ENCODE measurements around the gene C20orf204. TPM values are rescaled to one million over a fixed set of nuclear protein-coding genes. Genes with fewer than 3 reads are reported as not detected.

Gene C20orf204
- total and polyA plus RNA-seq, 7 donors = 0.25 to 0.71 (median 0.52) TPM; not detected in 1

GRCh38 chr20:64025826-64026412 is 10.1 kb upstream of the C20orf204 start:
- Histone ChIP-seq H3K4me3 (no peak overlapping the region), H3K36me3 (ENCODE audit: insufficient read depth in 1 of 2, low read depth in 1 of 2) (peaks cover 0 to 95% of the 10 kb centered on the region in 2 donors), H3K27ac (no peak overlapping the region), H3K27me3 (ENCODE audit: insufficient read depth in 3 of 3, low read length in 2 of 3) (no peaks in the 10 kb centered on the region), H3K4me1 (no peaks in the 10 kb centered on the region), H3K9me3 (no peaks in the 10 kb centered on the region)
- ATAC-seq (no peak), DNase-seq (no peak)
- TF ChIP-seq, protein P1, sequence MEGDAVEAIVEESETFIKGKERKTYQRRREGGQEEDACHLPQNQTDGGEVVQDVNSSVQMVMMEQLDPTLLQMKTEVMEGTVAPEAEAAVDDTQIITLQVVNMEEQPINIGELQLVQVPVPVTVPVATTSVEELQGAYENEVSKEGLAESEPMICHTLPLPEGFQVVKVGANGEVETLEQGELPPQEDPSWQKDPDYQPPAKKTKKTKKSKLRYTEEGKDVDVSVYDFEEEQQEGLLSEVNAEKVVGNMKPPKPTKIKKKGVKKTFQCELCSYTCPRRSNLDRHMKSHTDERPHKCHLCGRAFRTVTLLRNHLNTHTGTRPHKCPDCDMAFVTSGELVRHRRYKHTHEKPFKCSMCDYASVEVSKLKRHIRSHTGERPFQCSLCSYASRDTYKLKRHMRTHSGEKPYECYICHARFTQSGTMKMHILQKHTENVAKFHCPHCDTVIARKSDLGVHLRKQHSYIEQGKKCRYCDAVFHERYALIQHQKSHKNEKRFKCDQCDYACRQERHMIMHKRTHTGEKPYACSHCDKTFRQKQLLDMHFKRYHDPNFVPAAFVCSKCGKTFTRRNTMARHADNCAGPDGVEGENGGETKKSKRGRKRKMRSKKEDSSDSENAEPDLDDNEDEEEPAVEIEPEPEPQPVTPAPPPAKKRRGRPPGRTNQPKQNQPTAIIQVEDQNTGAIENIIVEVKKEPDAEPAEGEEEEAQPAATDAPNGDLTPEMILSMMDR (IDR thresholded peaks at IDR 0.05) = no peak
- WGBS, 3 donors = 94 to 97% (median 95%) methylated on average over 23 to 29 of the region's 29 CpGs
- intact Hi-C loops (cut with DNase I) = no loop called here

- peaks cover 0 to 100% of the 10 kb centered on the region in 2 donors for H3K36me3 ChIP-seq (ENCODE audit: insufficient read depth in 1 of 2, low read depth in 1 of 2)
- no peaks in the 10 kb centered on the region for H3K4me1 ChIP-seq
- intact Hi-C loops (cut with DNase I) = no loop called here
- no peak overlapping the region for H3K4me3 ChIP-seq
- WGBS, 3 donors = 91 to 92% (median 91%) methylated on average over 24 of the region's 24 CpGs
- TF ChIP-seq, protein P1 (IDR thresholded peaks at IDR 0.05) = no peak
- H3K27me3 ChIP-seq (ENCODE audit: insufficient read depth in 3 of 3, low read length in 2 of 3) = no peaks in the 10 kb centered on the region
- H3K27ac ChIP-seq = no peak overlapping the region
- DNase-seq = no peak
- no peak for ATAC-seq
- H3K9me3 ChIP-seq = no peaks in the 10 kb centered on the region
Measured at GRCh38 chr20:64027981-64028685, 7.8 kb upstream of the C20orf204 start.

DNA sequence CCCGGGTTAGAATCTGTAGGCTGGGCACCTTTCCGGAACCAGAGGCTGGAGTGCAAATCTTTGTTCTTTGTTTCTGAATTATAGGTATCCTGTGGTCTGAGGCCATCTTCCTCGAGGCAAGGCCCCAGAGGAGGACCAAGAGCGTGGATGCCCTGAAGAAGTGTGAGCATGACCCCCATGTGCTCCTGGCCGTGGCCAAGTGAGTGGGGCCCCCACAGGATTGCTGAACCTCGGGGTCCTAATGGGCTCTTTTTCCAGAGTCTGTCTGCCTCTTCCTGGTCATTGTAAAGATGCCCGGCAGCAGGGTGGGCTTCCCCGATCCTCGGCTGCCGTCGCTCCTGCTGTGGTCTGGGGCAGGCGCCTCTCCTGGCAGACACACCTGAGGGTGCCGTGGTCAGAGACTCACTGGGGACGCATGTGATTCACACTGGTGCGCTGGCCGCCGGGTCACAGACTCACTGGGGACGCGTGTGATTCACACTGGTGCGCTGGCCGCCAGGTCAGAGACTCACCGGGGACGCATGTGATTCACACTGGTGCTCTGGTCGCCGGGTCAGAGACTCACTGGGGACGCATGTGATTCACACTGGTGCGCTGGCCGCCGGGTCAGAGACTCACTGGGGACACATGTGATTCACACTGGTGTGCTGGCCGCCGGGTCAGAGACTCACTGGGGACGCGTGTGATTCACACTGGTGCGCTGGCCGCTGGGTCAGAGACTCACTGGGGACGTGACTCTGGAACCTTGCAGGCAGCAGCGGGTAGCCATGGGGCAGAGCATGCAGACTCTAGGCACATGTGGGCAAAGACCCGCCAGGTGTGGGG is 6.5 kb upstream of the C20orf204 start:
- H3K27ac ChIP-seq = no peak overlapping the region
- no peaks in the 10 kb centered on the region for H3K9me3 ChIP-seq
- 92 to 94% (median 93%) methylated on average over 33 to 38 of the region's 38 CpGs for WGBS, 3 donors
- TF ChIP-seq, protein P1 (IDR thresholded peaks at IDR 0.05) = no peak
- intact Hi-C loops (cut with DNase I) = no loop called here
- no peak overlapping the region for H3K4me3 ChIP-seq
- H3K36me3 ChIP-seq (ENCODE audit: insufficient read depth in 1 of 2, low read depth in 1 of 2) = peaks cover 0 to 100% of the 10 kb centered on the region in 2 donors
- no peaks in the 10 kb centered on the region for H3K4me1 ChIP-seq
- ATAC-seq (no peak), DNase-seq (no peak)
- H3K27me3 ChIP-seq (ENCODE audit: insufficient read depth in 3 of 3, low read length in 2 of 3) = no peaks in the 10 kb centered on the region

GRCh38 chr20:64030371-64031134 is 5.4 kb upstream of the C20orf204 start:
- 70 to 74% (median 73%) methylated on average over 20 of the region's 20 CpGs for WGBS, 3 donors
- Histone ChIP-seq H3K36me3 (ENCODE audit: insufficient read depth in 1 of 2, low read depth in 1 of 2) (peaks cover 0 to 97% of the 10 kb centered on the region in 2 donors), H3K4me1 (no peaks in the 10 kb centered on the region), H3K27me3 (ENCODE audit: insufficient read depth in 3 of 3, low read length in 2 of 3) (no peaks in the 10 kb centered on the region), H3K4me3 (no peak overlapping the region), H3K9me3 (no peaks in the 10 kb centered on the region), H3K27ac (no peak overlapping the region)
- intact Hi-C loops (cut with DNase I) = no loop called here
- DNase-seq (no peak), ATAC-seq (no peak)
- TF ChIP-seq, protein P1 (IDR thresholded peaks at IDR 0.05) = no peak
